Endometrial microvascular endothelial cells (primary cell): ENCODE measurements around the gene ETFA. TPM values are rescaled to one million over a fixed set of nuclear protein-coding genes. Genes with fewer than 3 reads are reported as not detected.

Experiments used
- in situ Hi-C: cut with HindIII; loops from 2 replicates; pipeline ENCODE4 v1.10.0; 2017; ENCODE audit warnings: low sequenced_read_pairs, low pct_unique_long_range_greater_than_20kb; ENCODE audit errors: inconsistent ontology term
- total RNA-seq: library from RNA; depleted of rRNA; stranded (reverse); fragments of >200 nt; gene quantifications from one replicate; pipeline ENCODE4 v1.2.3, GENCODE V29; 2015; ENCODE audit errors: inconsistent ontology term

ETFA gene
- total RNA-seq, 1 donor from 2014 or later = 163 TPM

DNA sequence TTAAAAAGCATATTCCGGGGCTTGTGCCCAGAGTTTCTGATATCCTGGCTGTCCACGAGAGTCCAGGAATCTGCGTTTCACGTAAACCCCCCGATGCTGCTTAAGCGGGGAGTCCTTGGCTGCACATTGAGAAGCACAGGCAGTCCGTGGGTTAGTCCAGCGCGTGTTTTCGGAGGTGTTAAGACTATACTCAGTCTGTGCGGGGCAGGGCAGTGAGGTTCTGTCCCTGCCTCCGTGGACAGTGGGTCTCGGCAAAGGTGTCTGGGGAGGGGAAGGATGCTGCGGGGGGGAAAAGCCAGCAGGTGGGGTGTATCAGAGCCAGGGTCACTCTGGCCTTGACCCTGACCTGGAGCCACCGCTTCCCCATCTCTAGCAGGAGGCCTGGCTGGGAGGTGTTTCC is 145.3 kb downstream of the ETFA start:
- in situ Hi-C loops = no loop called here

Other genes with a start within 250 kb of the ETFA start
- not detected for gene ISL2, start 25.3 kb upstream of the ETFA start, total RNA-seq